Adrenal gland (tissue), 12 donors: ENCODE measurements around the gene CFAP20. TPM values are rescaled to one million over a fixed set of nuclear protein-coding genes. Genes with fewer than 3 reads are reported as not detected.

Experiments
- DNase-seq, 7 donors: peaks; one replicate each; pipeline ENCODE4 v3.0.0-alpha.2; 2019 to 2020
- H3K27ac ChIP-seq, 5 donors: fragments of 200-600 bp; sonication (generic) in 4 of 5; 1 replicate in 3 of 5; 2 replicates in 2 of 5; pipeline versions ENCODE4 v1.5.1 to v1.8.0; 2016 to 2020; ENCODE audit warnings: mild to moderate bottlenecking in 1 of 5
- H3K27me3 ChIP-seq: fragments of 200-600 bp; 2 replicates; pipeline ENCODE4 v1.8.0; 2021
- H3K36me3 ChIP-seq, 2 donors: fragments of 200-600 bp; replicated peaks in 1 of 2; 1 replicate in 1 of 2; 2 replicates in 1 of 2; pipeline versions ENCODE4 v1.5.1 to v1.8.0; 2018 to 2022
- H3K4me1 ChIP-seq, 2 donors: fragments of 200-600 bp; replicated peaks in 1 of 2; 1 replicate in 1 of 2; 2 replicates in 1 of 2; pipeline versions ENCODE4 v1.5.1 to v1.8.0; 2018 to 2021
- H3K4me3 ChIP-seq, 4 donors: fragments of 200-600 bp; sonication (generic) in 3 of 4; one replicate each; pipeline ENCODE4 v1.5.1; 2016 to 2018
- H3K9me3 ChIP-seq, 3 donors: fragments of 200-600 bp; sonication (generic) in 1 of 3; replicated peaks in 1 of 3; 1 replicate in 2 of 3; 2 replicates in 1 of 3; pipeline versions ENCODE4 v1.5.1 to v1.8.0; 2016 to 2021
- CTCF ChIP-seq, 6 experiments: fragments of 450-650 bp in 4 of 6; fragments of 200-600 bp in 2 of 6; sonication (generic) in 1 of 6; IDR thresholded peaks; 1 replicate in 5 of 6; 2 replicates in 1 of 6; pipeline versions ENCODE4 v1.5.1 to v1.8.0; 2016 to 2021; ENCODE audit warnings: antibody characterized with exemption in 6 of 6, mild to moderate bottlenecking in 2 of 6, moderate library complexity in 1 of 6
- POLR2A ChIP-seq, 2 donors: fragments of 450-650 bp; IDR thresholded peaks; one replicate each; pipeline ENCODE4 v1.6.1; 2017; ENCODE audit warnings: antibody characterized with exemption in 2 of 2, mild to moderate bottlenecking in 2 of 2, moderate library complexity in 1 of 2
- WGBS, 4 donors: extraction: QIAGEN DNeasy Blood & Tissue Kit in 2 of 4; methylation state at CpG; one replicate each; pipeline versions ENCODE4 v1.1.5 to v1.1.7; 2013 to 2017; 5-methylcytosine and 5-hydroxymethylcytosine counted together
- intact Hi-C, 2 donors: fragments of 100-400 bp; cut with DNase I; formaldehyde crosslinking; loops; one replicate each; pipeline versions ENCODE4 v1.14.1 to v1.15.0; 2022 to 2023
- polyA plus RNA-seq, 3 donors: library from polyadenylated mRNA; stranded (reverse); fragments of 200-250 nt in 2 of 3; fragments of 350-450 nt in 1 of 3; fragmentation: Illumina TruSeq in 1 of 3; extraction: RNeasy Lipid Tissue Mini Kit (QIAGEN cat#74804) in 1 of 3; gene quantifications; one replicate each; pipeline ENCODE4 v1.2.3, GENCODE V29; 2013 to 2014
- total RNA-seq, 9 donors: library from RNA; depleted of rRNA in 4 of 9; stranded (reverse); fragments of >200 nt in 4 of 9; fragments of 120-200 nt in 1 of 9; fragmentation: NEBNext Ultra II Directional in 1 of 9; extraction: Animal tissue kit (Norgen Biotek cat#: 25700) in 1 of 9; gene quantifications; one replicate each; pipeline versions ENCODE4 v1.1.0 to v1.2.4, GENCODE V29; 2013 to 2023
- donor health status: healthy with polysubstance abuse.
- donor health status: Bipolar disorder and iron deficiency.
- donor health status: DM: yes; HTN: yes; CAD: no.
- donor health status: DM: no; HTN: no; CAD: no.
- donor health status: DM: no; HTN: no; CAD: no.
- donor health status: DM: yes; HTN: yes; CAD: no.

CFAP20 gene
- total and polyA plus RNA-seq, 12 donors = 17.1 to 73.3 (median 33.4) TPM

DNA sequence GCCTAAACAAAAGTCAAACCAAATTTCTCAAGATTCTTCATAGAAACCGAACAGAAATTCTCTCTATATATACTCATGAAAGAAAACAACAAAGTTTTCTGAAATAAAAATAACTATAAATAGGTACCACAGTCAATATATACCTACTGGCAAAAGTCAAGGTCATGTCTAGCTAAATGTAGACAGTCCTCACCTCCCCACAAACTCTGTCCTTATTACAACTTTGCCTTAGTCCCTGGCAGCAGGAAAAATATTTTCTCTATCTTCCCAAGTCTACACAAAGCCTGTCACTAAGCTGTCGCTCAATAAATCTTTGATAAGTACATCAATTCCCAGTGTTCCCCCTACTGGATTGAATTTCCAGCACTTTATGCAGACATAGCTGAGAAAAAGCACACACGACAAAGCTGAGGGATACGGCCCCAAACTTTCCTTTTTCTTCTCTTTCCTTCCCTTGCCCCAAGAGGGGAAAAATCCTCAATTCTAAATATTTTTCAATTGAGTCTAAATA is 2.7 kb downstream of the CFAP20 start:
- Histone ChIP-seq H3K27me3 (no peaks in the 10 kb centered on the region), H3K4me1 (peaks cover 27 to 58% of the 10 kb centered on the region in 2 donors), H3K36me3 (no peaks in the 10 kb centered on the region), H3K27ac (peak overlapping the region in 2 of 5 donors; percentile 30 to 48), H3K4me3 (peak overlapping the region in 1 of 4 donors; percentile 76), H3K9me3 (no peaks in the 10 kb centered on the region)
- TF ChIP-seq CTCF (IDR thresholded peaks at IDR 0.05) = no peak
- TF ChIP-seq POLR2A (IDR thresholded peaks at IDR 0.05) = no peak
- DNase-seq = no peak
- 48 to 58% (median 50%) methylated on average over 4 of the region's 4 CpGs for WGBS, 4 donors
- intact Hi-C loops = no loop called here

DNA sequence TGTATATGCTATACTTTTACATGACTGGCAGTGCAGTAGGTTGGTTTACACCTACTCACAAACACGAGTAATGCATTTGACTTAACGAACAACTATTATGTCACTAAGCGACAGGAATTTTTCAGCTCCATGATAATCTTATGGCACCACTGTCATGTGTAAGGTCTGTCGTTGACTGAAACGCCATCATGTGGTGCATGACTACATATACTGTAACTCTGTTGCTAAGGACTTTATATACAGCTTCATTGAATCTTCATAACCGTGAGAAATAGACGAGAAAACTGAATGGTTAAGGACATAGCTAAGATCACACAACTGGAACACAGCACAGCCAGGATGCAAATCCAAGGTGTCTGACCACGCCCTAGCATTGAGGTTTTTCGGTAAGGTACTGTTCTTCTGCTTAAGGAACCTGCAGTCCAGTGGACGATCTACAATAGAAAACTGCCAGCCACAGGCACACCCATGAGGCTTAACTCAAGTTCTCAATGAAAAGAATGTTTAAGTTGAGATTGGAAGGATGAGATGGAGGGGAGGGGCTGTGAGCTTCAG is 3.3 kb downstream of the CFAP20 start:
- TF ChIP-seq CTCF (IDR thresholded peaks at IDR 0.05) (no peak), POLR2A (IDR thresholded peaks at IDR 0.05) (no peak)
- H3K36me3 ChIP-seq = no peaks in the 10 kb centered on the region
- no peaks in the 10 kb centered on the region for H3K27me3 ChIP-seq
- WGBS, 4 donors = 74 to 81% (median 79%) methylated on average over 10 of the region's 10 CpGs
- H3K9me3 ChIP-seq = no peaks in the 10 kb centered on the region
- no peak overlapping the region for H3K4me3 ChIP-seq
- intact Hi-C loops = no loop called here
- DNase-seq = no peak
- peaks cover 34 to 65% of the 10 kb centered on the region in 2 donors for H3K4me1 ChIP-seq
- H3K27ac ChIP-seq = peak overlapping the region in 1 of 5 donors; percentile 48

DNA sequence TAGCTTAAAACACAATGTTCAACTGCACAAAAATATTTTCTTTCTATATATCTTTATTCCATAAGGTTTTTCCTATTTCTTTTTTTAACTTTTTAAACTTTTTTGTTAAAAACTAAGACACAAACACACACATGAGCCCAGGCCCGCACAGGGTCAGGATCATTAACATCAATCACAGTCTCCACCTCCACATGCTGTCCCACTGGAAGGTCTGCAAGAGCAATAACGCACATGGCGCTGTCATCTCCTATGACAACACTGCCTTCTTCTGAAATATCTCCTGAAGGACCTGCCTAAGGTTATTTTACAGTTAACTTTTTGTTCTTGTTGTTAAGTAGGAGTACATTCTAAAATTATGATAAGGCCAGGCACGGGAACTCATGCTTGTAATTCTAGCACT is 4.1 kb downstream of the CFAP20 start:
- Histone ChIP-seq H3K4me1 (peaks cover 42 to 73% of the 10 kb centered on the region in 2 donors), H3K36me3 (no peaks in the 10 kb centered on the region), H3K27ac (peak overlapping the region in 1 of 5 donors; percentile 44), H3K9me3 (no peaks in the 10 kb centered on the region), H3K4me3 (no peak overlapping the region), H3K27me3 (no peaks in the 10 kb centered on the region)
- intact Hi-C loops = no loop called here
- no peak for DNase-seq
- no peak for TF ChIP-seq CTCF (IDR thresholded peaks at IDR 0.05)
- TF ChIP-seq POLR2A (IDR thresholded peaks at IDR 0.05) = no peak
- WGBS, 4 donors = 56 to 70% (median 63%) methylated on average over 4 of the region's 4 CpGs

- no peaks in the 10 kb centered on the region for H3K9me3 ChIP-seq
- H3K4me1 ChIP-seq = peaks cover 43 to 76% of the 10 kb centered on the region in 2 donors
- WGBS, 4 donors = 15 to 39% (median 24%) methylated on average over 1 of the region's 1 CpG
- TF ChIP-seq CTCF (IDR thresholded peaks at IDR 0.05) (no peak), POLR2A (IDR thresholded peaks at IDR 0.05) (no peak)
- H3K27me3 ChIP-seq = no peaks in the 10 kb centered on the region
- H3K4me3 ChIP-seq = no peak overlapping the region
- DNase-seq = peak in 4 of 7 donors; percentile 26 to 38 (median 30)
- H3K27ac ChIP-seq = peak overlapping the region in 2 of 5 donors; percentile 9 to 44
- intact Hi-C loops = loop anchor here in 1 of 2 donors (5.0 kb wide), 1 partner anchor 97 kb away; the partner anchor contains the start of gene MMP15
- no peaks in the 10 kb centered on the region for H3K36me3 ChIP-seq
Observed at GRCh38 chr16:58124601-58124915, 4.6 kb downstream of the CFAP20 start.
